ENCODE results near the gene TMEM62.
"Not testable (repeated sequence)": the region's sequence is repeated elsewhere in the genome, so short reads cannot be mapped to it uniquely, and the experiment has no call there.

TMEM62 gene

DNA sequence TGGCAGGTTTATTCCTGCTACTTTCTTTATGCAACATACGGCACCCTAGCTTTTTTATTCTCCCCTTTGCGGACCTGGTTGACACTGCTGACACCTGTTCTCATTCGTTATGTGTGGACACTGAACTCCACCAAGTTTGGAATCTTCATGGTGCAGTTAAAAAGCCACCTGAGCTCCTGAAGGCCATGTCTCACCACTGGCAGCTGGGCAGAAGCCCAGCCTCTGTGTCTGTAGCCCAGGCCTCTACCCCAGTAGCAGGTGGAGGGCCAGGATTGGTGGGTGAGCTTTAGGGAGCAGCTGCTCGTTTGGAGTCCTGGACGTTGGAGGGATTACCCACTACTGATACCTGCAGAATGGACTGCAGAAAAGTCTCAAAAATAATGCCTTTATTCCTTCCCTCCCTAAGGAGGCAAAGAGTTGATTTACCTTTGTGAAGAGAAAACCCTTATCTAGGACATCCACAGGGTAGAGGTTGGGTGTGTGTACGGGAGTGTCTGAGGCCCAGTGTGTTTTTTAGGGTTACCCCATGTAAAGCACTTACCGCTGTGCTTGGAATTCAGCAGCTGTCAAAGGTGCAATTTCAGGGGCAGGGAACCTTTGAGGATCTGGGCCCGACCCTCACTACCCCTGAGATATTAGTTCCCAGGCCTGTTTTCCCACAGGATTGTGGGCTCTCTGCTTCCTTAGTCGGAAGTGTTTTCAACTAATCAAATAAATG, 51.2 kb downstream of the TMEM62 start:
- no peak for DNase-seq

DNA sequence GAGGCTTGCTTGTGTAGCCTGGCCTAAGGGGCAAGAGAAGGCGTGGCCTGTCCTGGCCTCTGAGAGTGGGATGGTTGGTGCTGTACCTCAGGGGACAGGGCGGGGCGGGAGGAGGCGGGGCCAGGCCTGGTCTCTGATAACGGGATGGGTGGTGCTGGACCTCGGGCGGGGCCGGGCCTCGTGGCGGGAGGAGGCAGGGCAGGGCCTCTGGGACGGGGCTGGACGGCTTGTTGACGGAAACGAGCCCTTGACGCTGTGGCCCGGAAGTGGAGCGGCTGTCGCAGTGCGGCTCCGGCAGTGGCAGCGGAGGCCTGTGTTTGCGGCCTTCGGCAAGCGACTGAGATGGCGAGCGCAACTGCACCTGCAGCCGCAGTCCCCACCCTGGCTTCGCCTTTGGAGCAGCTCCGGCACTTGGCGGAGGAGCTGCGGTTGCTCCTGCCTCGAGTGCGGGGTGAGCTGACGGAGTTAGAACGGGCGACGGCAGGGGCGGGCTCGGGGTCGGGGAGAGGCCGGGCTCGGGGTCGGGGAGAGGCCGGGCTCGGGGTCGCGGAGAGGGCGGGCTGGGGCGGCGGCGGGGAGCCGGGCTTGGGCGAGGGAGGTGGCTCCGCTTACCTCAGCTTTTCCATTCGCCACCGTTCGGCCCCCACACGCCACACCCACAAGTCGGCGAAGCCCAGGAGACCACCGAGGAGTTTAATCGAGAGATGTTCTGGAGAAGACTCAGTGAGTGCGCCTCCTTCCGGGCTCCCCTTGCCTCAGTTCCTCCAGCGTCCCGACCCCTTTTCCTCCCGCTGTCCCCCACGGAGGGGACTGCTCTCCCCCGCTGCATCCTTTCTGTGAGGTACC, 52.0 kb downstream of the TMEM62 start, which contains the start of gene CCNDBP1:
CCNDBP1 (plus strand) TSS at position 247 of the 846 bp plus-strand sequence; CDS start at position 343, 96 bp downstream.
- DNase-seq = peak; percentile 62

DNA sequence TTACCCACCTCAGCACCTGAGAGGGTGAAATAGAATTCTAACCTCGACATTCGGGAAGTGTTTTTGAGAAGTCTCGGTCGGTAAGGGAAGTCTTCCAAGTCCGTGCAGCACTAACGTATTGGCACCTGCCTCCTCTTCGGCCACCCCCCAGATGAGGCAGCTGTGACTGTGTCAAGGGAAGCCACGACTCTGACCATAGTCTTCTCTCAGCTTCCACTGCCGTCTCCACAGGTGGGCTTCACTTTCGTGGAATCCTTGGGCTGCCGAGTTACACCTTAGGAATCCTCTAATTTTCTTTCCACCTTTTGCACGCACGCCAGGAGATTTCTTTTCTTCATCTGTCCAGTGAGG, 52.6 kb downstream of the TMEM62 start:
- no peak for DNase-seq

DNA sequence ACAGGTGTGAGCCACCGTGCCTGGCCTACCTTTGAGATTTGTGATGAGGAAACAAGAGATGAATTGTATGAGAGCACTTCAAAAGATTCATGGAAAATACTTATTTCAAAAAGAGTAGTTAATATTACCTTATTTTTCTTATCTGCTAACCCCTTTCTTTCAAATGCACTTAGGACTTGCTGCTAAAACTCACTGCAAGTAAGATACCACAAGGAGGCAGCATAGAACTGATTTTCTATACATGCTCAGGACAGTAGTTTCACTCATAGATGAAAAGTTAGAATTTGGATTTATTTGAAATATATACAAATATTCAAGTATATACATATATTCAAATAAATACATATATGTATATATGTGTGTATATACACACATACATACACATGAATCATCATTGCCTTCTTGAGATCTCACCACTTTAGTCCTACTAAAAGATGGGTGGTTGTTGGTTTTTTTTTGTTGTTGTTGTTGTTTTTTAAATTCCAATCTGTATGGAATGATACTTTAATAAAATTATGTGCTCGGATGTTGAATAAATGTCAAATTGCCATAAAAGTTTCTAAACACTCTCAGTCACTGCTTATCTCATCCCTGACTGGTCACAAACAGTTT, 54.3 kb downstream of the TMEM62 start:
- DNase-seq = no peak

DNA sequence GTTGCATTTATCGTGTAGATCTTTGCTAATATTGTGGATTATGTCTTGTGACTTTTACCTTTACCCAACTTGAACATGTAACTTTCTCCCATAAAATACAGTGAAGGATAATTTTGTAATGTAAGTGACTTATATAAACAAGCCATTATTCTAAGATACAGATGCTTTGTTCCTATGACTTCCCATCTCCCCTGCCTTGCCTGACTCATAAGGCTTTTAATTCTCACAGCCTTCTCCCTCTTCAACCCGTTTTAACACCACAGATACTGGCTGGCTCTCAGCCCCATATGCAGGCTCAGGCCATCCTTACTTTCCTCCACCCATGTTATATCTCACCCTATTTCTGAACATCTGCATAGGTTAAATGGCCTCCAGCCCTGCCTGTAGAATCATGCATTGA, 55.9 kb downstream of the TMEM62 start:
- DNase-seq = no peak

DNA sequence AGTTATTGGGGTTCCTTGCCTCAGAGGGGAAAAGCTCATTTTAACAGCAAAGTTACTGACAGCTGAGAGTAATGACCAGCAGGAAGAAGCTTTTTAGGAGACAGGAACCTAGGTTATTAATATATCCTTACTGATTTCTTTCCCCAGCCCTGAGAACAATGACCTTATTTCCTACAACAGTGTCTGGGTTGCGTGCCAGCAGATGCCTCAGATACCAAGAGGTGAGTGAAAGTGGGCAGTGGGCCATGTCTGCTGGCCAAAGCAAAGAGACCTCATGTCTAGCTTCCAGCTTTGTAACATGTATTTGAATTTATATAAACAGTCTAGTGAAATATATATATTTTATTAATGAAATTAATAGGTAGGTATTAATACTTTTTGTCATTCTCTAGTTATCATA, 56.8 kb downstream of the TMEM62 start:
- no peak for DNase-seq

DNA sequence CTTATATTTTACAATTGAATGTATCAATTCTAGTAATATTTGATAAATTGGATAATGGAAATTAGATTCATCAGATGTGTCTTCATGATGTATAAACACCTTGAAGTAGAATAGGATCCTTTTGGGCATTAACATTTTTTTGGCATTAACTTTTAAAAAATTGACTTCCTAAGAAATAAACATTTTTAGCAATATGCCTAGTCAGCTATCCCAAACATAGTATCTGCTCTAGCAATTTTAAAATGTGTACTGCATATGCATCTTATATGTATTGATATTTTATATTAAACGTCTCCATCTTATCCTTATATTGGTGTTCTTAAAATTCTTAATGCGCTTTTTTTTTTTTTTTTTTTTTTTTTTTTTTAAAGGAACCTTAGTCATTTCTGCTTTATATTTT, 60.3 kb downstream of the TMEM62 start:
- no peak for DNase-seq

DNA sequence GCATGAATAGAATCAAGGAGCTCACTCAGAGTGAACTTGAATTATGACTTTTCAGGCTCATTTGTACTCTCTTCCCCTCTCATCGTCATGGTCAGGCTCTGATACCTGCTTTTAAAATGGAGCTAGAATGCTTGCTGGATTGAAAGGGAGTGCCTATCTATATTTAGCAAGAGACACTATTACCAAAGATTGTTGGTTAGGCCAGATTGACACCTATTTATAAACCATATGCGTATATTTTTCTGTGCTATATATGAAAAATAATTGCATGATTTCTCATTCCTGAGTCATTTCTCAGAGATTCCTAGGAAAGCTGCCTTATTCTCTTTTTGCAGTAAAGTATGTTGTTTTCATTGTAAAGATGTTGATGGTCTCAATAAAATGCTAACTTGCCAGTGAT, 61.4 kb downstream of the TMEM62 start:
- no peak for DNase-seq

DNA sequence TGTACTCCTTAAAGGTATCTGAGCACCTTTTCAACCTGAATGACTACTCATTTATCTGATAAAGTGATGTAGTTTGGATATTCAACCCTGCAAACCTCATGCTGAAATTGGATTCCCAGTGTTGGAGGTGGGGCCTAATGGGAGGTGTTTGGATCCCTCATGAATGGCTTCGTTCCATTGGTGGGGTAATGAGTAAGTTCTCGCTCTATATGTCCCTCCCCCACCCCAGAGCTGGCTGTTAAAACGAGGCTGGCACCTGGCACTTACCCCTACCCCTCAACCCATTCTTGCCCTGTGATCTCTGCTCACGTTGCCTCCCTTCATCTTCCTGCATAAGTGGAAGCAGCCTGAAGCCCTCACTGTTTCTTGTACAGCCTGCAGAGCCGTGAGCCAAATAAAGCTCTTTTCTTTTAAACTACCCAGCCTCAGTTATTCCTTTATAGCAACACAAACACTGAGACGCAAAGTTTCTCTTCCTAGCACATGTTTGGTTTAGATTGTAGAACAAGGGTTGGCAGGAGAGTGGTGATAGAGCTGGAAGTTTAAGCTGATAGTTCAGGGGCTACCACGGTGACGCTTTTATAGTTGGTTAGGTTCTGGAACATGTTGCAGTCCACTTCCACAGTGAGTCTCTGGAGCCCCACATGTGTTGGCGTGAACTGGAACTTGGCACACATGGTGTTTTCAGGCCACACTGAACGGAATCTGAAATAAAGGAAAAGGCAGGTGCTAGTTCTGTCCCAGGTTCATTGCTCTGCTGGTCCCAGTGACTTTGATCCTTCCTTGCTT, 63.6 kb downstream of the TMEM62 start:
- DNase-seq = no peak

DNA sequence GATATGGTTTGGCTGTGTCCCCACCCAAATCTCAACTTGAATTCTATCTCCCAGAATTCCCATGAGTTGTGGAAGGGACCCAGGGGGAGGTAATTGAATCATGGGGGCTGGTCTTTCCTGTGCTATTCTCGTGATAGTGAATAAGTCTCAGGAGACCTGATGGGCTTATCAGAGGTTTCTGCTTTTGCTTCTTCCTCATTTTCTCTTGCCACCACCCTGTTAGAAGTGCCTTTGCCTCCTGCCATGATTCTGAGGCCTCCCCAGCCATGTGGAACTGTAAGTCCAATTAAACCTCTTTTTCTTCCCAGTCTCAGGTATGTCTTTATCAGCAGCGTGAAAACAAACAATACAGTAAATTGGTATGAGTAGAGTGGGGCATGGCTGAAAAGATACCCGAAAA, 64.4 kb downstream of the TMEM62 start:
- DNase-seq = not testable (repeated sequence)

DNA sequence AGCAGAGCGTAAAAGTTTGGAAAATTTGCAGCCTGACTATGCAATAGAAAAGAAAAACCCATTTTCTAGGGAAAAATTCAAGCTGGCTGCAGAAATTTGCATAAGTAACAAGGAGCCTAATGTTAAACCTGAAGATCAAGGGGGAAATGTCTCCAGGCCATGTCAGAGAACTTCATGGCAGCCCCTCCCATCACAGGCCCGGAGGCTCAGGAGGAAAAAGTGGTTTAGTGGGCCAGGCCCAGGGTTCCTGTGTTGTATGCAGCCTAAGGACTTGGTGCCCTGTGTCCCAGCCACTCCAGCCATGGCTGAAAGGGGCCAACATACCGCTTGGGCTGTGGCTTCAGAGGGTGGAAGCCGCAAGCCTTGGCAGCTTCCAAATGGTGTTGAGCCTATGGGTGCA, 65.2 kb downstream of the TMEM62 start:
- not testable (repeated sequence) for DNase-seq

DNA sequence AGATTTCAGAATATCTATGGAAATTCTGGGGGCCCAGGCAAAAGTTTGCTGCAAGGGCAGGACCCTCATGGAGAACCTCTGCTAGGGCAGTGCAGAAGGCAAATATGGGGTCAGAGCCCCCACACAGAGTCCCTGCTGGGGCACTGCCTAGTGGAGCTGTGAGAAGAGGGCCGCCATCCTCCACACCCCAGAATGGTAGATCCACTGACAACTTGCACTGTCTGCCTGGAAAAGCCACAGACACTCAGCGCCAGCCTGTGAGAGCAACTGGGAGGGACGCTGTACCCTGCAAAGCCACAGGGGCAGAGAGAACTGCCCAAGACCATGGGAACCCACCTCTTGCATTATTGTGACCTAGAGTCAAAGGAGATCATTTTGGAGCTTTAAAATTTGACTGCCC, 65.6 kb downstream of the TMEM62 start:
- no peak for DNase-seq

DNA sequence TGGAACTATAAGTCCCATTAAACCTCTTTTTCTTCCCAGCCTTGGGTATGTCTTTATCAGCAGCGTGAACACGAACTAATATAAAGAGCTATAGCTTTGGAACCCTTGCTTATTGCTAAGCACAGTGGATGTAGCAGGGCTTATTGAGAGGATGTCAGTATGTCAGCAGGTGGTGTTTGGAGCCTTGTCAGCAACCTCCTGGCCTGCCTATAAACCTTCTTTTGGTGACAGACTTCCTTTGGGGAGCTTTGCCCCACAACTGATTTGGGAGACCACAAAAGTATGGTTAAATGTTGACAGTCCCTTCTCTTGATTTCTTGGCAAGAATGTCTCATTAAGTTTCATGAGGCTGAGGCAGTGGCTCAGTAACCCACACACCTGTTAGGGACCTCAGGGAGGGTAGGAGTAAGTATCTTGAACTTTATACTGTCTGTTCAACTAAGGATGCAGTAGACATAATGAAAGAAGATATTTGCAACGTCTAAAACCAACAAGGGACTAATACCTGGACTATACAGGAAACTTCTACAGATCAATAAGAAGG, 66.6 kb downstream of the TMEM62 start:
- DNase-seq = no peak

DNA sequence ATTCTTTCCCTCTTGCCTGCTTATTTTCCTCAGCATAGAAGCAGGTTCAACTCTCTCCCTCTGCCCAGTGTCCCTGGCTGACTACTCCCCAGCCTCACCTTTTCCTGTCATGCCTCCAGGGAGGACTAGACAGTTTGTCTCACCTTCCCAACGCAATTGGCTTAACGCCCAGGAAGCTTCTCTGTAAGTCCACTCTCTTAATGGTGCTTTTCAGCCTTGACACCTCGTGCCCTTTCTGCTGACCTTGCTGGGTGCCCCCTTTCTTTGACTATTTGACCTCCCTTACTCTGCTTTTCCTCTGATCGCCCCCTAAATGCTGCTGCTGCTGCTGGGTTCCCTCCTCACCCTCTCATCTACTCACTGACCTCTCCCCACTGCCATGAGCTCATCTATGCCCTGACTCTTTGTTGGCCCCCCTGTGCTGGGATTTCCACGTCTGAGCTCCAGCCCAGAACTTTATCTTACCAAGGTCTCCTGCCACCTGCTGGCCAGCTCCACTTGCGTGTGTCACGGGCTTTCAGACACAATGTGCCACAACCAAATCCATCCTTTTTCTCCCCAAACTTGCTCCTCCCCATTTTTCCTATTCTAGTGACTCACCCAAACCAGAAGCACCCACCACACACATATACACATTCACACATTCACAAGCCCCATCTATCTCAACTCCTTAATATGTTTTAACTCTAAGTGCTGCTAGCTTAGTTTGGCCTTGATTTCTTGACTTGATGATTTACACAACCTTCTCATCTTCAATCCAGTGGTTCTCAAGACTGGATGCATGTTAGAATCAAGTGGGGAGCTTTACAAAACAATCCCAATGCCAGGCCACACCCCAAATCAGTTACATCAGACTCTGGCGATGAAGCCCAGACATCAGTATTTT, 70.9 kb downstream of the TMEM62 start:
- peak; percentile 23 for DNase-seq

DNA sequence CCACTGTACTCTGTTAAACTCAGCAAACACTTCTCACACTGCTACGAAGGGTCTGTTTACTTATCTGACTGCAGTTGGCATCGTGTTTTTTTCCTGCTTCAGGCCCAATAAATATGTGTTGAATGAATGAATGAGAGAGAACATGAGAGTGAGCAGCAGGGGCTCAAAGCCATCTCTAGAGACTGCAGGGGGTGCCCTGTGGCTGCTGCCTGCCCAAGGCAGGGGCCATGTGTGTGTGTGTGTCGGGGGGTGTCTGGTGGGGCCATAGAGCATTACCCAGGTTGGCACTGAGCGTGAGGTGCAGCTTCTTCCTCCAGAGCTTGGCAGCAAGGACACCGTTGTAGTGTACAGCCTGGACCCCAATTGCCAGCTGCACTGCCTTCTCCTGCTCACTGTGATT, 72.7 kb downstream of the TMEM62 start:
- no peak for DNase-seq

DNA sequence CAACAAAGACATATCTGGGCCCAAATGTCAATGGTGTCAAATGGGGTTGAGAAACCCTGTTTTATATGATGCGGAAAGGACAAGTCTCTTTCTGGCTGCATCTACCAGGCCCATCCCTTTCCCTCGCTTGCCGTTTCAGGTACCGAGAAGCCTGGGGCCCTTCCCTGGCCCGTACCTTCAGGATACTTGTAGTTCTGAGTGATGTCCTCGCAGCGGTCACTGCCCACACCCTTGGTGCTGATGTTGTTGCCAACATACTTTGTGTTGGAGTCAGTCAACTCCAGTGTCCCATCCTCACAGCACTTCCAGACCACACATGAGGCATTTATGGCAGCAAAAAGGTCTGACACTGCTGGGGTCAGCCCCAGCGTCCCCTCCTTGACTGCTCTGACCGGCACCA, 73.6 kb downstream of the TMEM62 start:
- no peak for DNase-seq

DNA sequence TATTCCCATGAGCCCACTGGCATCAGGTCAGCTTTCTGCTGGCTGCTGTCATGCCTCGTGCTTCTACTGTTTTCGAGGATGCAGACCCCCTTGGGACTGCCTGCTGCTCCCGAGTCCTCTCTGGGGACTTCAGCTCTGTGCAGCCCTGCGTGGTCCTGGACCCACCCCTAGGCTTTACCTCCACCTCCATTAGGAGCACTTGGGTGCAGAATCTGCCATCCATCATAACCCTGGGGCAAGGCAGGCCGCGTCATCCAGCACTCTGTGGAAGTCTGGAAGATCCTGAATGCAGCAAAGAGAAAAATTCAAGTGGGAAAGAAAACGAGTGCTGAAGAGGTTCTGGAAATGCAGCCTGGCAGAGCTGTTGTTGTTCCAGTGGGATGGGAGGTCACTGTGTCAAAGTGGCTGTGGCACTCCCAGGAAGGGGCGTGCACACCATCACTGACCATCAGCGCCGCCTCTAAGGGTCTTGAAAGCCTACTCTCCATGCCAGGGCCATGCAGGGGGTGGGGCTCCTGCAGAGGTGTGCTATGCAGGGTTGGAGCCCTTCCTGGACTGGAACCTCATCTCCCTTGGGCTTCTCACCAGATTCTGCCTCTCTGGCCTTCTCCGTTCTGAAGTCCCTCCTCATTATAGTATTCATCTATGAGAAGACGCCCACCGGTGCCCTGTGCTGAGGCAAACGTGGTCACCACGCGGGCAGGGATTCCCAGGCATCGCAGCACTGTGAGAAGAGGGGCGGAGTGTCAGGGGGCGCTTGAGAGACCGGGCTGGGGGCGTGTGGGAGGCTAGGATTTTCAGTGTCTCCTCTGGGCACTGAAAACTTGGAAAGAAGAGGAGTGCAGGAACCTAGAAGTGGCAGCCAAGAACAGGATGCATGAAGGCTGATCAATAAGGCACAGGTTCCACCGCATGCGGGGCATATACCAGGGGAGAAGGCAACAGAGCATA, 74.9 kb downstream of the TMEM62 start:
- no peak for DNase-seq

DNA sequence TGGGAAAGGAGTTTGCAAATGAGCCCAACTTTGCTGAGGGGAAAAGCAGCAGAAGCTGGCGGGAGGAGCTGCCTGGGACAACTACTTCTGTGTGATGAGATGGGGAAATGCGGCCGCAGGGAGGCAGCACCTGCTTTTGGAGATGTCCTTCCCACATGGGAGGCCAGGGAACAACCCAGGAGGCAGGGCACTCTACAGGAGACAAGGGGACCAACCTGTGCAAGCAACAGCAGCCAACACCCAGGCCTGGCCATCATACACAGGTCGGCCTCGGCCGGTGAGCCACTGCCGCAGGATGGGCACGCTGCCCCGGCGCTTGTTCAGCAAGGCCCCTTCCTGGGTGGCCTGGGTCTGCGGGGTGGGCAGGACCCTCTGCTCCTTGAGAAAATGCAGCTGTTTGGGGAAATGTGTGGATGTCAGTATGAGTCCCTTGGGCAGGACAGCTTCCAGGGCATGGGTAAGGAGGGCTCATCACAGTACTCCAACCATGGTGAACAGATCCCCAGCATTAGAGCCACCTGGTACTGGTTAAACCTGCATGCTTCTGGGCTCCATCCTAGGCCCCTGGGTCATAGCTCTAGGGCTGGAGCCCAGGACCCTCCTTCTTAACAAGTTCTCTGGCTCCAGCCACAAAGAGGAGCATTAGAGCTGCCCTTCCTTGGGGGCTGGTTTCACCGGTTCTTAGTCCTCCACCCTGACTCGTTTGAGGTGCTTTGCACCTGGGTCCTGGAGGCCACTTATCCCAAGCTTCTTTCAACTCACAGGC, 75.9 kb downstream of the TMEM62 start:
- DNase-seq = no peak

DNA sequence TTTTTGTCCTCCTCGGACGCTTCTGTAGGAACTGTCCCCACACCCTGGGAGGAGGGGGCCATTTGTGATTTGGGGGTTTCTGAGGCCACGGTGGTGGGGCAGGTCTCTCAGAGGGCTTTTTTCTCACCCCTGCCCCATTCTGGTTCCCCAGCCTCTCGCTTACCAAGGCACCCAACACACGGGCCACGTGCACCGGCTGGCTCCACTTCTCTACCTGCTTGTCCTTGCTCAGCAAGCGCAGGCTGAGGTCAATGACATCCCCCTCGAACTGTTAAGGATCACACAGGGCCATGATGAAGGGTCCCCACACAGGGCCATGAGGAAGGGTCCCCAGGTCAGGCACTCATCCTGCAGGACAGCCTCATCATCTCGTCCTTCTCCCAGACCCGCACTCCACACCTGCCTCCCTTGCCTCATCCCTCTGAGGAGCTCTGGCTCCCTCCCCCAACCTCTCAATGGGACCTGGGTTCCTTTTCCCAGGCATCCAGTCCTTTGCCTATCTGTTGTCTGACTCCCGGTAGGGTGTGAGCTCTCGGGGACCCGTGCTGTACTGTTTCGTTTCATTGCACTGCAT, 76.9 kb downstream of the TMEM62 start:
- no peak for DNase-seq

All from activated T-cell treated with anti-CD3 and anti-CD28 coated beads for 4 hours (primary cell).